Measurements from ENCODE around the gene PRR12. TPM values are rescaled to one million over a fixed set of nuclear protein-coding genes. Genes with fewer than 3 reads are reported as not detected.

Gene PRR12
- total and polyA plus RNA-seq, 3 donors from 2014 or later, result 15.7 to 33.1 (median 32.8) TPM

DNA sequence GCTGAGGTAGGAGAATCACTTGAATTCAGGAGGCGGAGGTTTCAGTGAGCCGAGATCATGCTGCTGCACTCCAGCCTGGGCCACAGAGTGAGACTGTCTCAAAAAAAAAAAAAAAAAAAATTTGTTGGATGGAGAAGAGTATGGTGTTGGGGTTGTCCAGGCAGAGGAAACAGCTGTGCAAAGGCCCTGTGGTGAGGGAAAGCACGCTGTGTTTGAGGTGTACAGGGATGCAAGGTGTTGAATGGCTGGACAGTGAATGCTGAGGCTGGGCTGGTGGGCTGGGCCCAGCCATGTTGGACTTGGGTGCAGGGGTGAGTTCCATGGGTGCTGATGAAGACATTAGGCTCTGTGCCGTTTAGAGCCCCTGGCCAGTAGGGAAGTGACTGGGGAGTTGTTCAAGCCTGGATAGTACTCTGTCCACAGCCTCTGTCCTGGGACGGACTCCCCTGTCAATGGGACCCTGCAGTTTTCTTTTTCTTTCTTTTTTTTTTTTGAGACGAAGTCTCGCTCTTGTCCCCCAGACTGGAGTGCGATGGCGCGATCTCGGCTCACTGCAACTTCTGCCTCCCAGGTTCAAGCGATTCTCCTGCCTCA is 18.6 kb downstream of the PRR12 start:
- TF ChIP-seq POLR2A (IDR thresholded peaks at IDR 0.05) (no peak), CTCF (IDR thresholded peaks at IDR 0.05) (no peak)
- Histone ChIP-seq H3K4me3 (no peak overlapping the region), H3K27ac (no peak overlapping the region), H3K27me3 (no peaks in the 10 kb centered on the region), H3K9me3 (no peaks in the 10 kb centered on the region), H3K4me1 (no peaks in the 10 kb centered on the region), H3K36me3 (ENCODE audit: low read depth, missing control alignments) (no peaks in the 10 kb centered on the region)
- intact Hi-C loops (cut with DNase I; ENCODE audit: low total_unique reads), result no loop called here
- 95 to 96% methylated on average over 12 of the region's 12 CpGs for WGBS, 2 donors
- DNase-seq, result no peak

GRCh38 chr19:49613374-49613773 is 22.4 kb downstream of the PRR12 start:
- TF ChIP-seq POLR2A (IDR thresholded peaks at IDR 0.05), result no peak
- TF ChIP-seq CTCF (IDR thresholded peaks at IDR 0.05), result no peak
- DNase-seq, result no peak
- no peaks in the 10 kb centered on the region for H3K9me3 ChIP-seq
- 60 to 63% methylated on average over 4 of the region's 4 CpGs for WGBS, 2 donors
- H3K27ac ChIP-seq, result no peak overlapping the region
- H3K4me1 ChIP-seq, result no peaks in the 10 kb centered on the region
- no peaks in the 10 kb centered on the region for H3K36me3 ChIP-seq (ENCODE audit: low read depth, missing control alignments)
- intact Hi-C loops (cut with DNase I; ENCODE audit: low total_unique reads), result no loop called here
- H3K27me3 ChIP-seq, result no peaks in the 10 kb centered on the region
- H3K4me3 ChIP-seq, result no peak overlapping the region

DNA sequence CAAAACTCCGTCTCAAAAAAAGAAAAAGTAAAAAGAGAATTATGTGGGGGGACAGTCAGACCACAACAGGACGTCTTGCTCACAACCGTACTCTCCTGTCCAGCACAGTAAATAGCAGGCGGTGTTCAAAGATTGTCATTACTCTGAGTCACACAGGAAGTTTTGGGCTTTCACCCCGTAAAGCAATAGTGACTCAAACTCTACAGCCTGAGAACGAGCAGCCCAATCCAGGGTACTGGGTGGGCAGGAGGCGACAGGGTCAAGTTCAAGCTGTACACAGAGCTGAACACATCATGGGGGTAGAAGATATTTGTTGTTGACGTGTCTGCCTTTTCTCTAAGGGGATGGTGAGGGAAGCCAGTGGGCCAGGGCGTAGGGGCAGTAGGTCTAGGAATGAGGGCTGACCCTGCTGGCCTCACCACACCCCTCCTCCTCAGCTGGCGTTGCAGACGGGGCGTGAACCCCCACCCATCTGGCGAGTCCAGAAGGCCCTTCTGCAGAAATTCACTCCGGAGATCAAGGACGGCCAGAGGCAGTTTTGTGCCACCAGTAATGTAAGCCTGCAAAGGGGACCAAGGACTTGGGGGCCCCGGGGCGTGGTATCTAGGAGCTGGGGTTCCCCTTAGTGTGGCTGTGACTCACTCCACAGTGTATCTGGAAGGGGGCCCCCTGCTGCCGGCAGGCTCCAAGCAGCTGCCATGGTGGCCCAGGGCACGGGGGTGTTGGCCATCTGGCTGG is 23.3 kb downstream of the PRR12 start:
- intact Hi-C loops (cut with DNase I; ENCODE audit: low total_unique reads), result no loop called here
- TF ChIP-seq POLR2A (IDR thresholded peaks at IDR 0.05), result no peak
- TF ChIP-seq CTCF (IDR thresholded peaks at IDR 0.05), result no peak
- H3K36me3 ChIP-seq (ENCODE audit: low read depth, missing control alignments), result no peaks in the 10 kb centered on the region
- H3K4me1 ChIP-seq, result no peaks in the 10 kb centered on the region
- no peak overlapping the region for H3K4me3 ChIP-seq
- H3K9me3 ChIP-seq, result no peaks in the 10 kb centered on the region
- no peak overlapping the region for H3K27ac ChIP-seq
- no peak for DNase-seq
- H3K27me3 ChIP-seq, result no peaks in the 10 kb centered on the region
- WGBS, 2 donors, result 80 to 83% methylated on average over 14 to 19 of the region's 19 CpGs

DNA sequence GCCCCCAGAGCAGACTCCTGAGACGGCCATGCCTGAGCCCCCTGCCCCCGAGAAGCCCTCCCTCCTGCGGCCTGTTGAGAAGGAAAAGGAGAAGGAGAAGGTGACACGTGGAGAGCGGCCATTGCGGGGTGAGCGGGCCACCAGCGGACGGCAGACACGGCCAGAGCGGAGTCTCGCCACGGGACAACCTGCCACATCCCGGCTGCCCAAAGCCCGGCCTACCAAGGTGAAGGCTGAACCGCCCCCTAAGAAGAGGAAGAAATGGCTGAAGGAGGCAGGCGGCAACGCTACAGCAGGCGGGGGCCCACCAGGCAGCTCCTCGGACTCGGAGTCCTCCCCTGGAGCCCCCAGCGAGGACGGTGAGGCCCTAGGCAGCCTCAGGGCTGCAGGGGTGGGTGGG is 24.9 kb downstream of the PRR12 start:
- no peak for DNase-seq
- Histone ChIP-seq H3K9me3 (no peaks in the 10 kb centered on the region), H3K36me3 (ENCODE audit: low read depth, missing control alignments) (no peaks in the 10 kb centered on the region), H3K4me3 (no peak overlapping the region), H3K27ac (no peak overlapping the region), H3K27me3 (no peaks in the 10 kb centered on the region), H3K4me1 (no peaks in the 10 kb centered on the region)
- no peak for TF ChIP-seq CTCF (IDR thresholded peaks at IDR 0.05)
- TF ChIP-seq POLR2A (IDR thresholded peaks at IDR 0.05), result no peak
- WGBS, 2 donors, result 94 to 97% methylated on average over 22 to 23 of the region's 23 CpGs
- intact Hi-C loops (cut with DNase I; ENCODE audit: low total_unique reads), result no loop called here

GRCh38 chr19:49616532-49616931 is 25.6 kb downstream of the PRR12 start:
- H3K4me1 ChIP-seq, result no peaks in the 10 kb centered on the region
- H3K27ac ChIP-seq, result no peak overlapping the region
- WGBS, 2 donors, result 94 to 96% methylated on average over 7 of the region's 7 CpGs
- no peaks in the 10 kb centered on the region for H3K27me3 ChIP-seq
- no peak for DNase-seq
- TF ChIP-seq CTCF (IDR thresholded peaks at IDR 0.05) (no peak), POLR2A (IDR thresholded peaks at IDR 0.05) (no peak)
- no peak overlapping the region for H3K4me3 ChIP-seq
- no peaks in the 10 kb centered on the region for H3K9me3 ChIP-seq
- intact Hi-C loops (cut with DNase I; ENCODE audit: low total_unique reads), result no loop called here
- H3K36me3 ChIP-seq (ENCODE audit: low read depth, missing control alignments), result no peaks in the 10 kb centered on the region
